ENCODE data around the gene TMSB10.

- TF ChIP-seq CTCF (conservative IDR thresholded peaks at IDR 0.05; ENCODE audit: low read depth, low read length), result no peak
- no peak for TF ChIP-seq EZH2 (IDR thresholded peaks at IDR 0.05; ENCODE audit: borderline replicate concordance, low read depth, low read length, poor library complexity, severe bottlenecking)
Measured at GRCh38 chr2:84878896-84879583, 26.4 kb upstream of the TMSB10 start.

All from A673 (cell line).